H4 (cell line): Measurements from ENCODE around the gene KCNQ2. TPM values are rescaled to one million over a fixed set of nuclear protein-coding genes. Genes with fewer than 3 reads are reported as not detected.

Experiments
- DNase-seq: peaks from one replicate; pipeline ENCODE4 v3.0.0-alpha.2; 2015; ENCODE audit warnings: low spot score
- total RNA-seq: library from RNA; depleted of rRNA; stranded (reverse); fragments of >200 nt; shearing (Covaris generic); gene quantifications from 2 replicates; pipeline ENCODE4 v1.2.3, GENCODE V29; 2014

Gene KCNQ2
- total RNA-seq, 1 experiment from 2014 or later: 6.6 TPM

GRCh38 chr20:63417097-63417737 lies 55.2 kb downstream of the KCNQ2 start:
- DNase-seq: no peak

- no peak for DNase-seq
Observed at GRCh38 chr20:63416631-63417030, 55.8 kb downstream of the KCNQ2 start.

- no peak for DNase-seq
Observed at GRCh38 chr20:63415647-63416391, 56.6 kb downstream of the KCNQ2 start.

- DNase-seq: no peak
Observed at GRCh38 chr20:63414720-63415430, 57.6 kb downstream of the KCNQ2 start.

- DNase-seq: no peak
Observed at GRCh38 chr20:63413963-63414684, 58.3 kb downstream of the KCNQ2 start.

- DNase-seq: no peak
Observed at GRCh38 chr20:63413323-63413722, 59.1 kb downstream of the KCNQ2 start.

GRCh38 chr20:63412889-63413288 lies 59.6 kb downstream of the KCNQ2 start:
- no peak for DNase-seq

- DNase-seq: no peak
Observed at GRCh38 chr20:63411898-63412631, 60.4 kb downstream of the KCNQ2 start.

- DNase-seq: no peak
Observed at GRCh38 chr20:63411151-63411897, 61.1 kb downstream of the KCNQ2 start.

- DNase-seq: no peak
Observed at GRCh38 chr20:63409834-63410435, 62.5 kb downstream of the KCNQ2 start.

- DNase-seq: no peak
Observed at GRCh38 chr20:63409066-63409833, 63.2 kb downstream of the KCNQ2 start.

GRCh38 chr20:63408684-63409046 lies 63.8 kb downstream of the KCNQ2 start:
- no peak for DNase-seq

- no peak for DNase-seq
Observed at GRCh38 chr20:63407928-63408683, 64.3 kb downstream of the KCNQ2 start.

GRCh38 chr20:63406617-63407245 lies 65.7 kb downstream of the KCNQ2 start:
- no peak for DNase-seq

GRCh38 chr20:63406011-63406410 lies 66.4 kb downstream of the KCNQ2 start:
- no peak for DNase-seq

- DNase-seq: no peak
Observed at GRCh38 chr20:63405102-63405730, 67.2 kb downstream of the KCNQ2 start.

- no peak for DNase-seq
Observed at GRCh38 chr20:63404129-63405085, 68.0 kb downstream of the KCNQ2 start.
